IMR-90 (cell line): ENCODE measurements around the gene GGA2. TPM values are rescaled to one million over a fixed set of nuclear protein-coding genes. Genes with fewer than 3 reads are reported as not detected.

Experiments
- ATAC-seq: fragments of 200-7000 bp; cut with Tn5 transposase; 2 replicates; pipeline ENCODE4 v1.9.1; 2020; ENCODE audit warnings: low read depth, mild to moderate bottlenecking, moderate library complexity
- BruUV-seq: library from RNA; stranded (reverse); fragments of 400-500 nt; replicated peaks from 2 replicates; lab custom pipeline; 2021; lab: Mats Ljungman, UMichigan
- CTCF ChIA-PET: fragments of 300-600 bp; formaldehyde crosslinking; extraction: SDS; loops from one replicate; lab custom pipeline; 2021; ENCODE audit warnings: antibody characterized with exemption; lab: Yijun Ruan, JAX
- POLR2A ChIA-PET: fragments of 300-600 bp; sonication (Branson Sonifier 250); formaldehyde crosslinking; loops from one replicate; lab custom pipeline; 2022; ENCODE audit warnings: antibody characterized with exemption; ENCODE audit not compliant: unreplicated experiment; lab: Charles Lee
- DNase-seq: peaks from one replicate; pipeline ENCODE4 v3.0.0; 2013
- H2AFZ ChIP-seq: replicated peaks from 2 replicates; pipeline ENCODE3; 2013; ENCODE audit warnings: low read length, mild to moderate bottlenecking; ENCODE audit not compliant: poor library complexity
- H2AK5ac ChIP-seq: 2 replicates; pipeline ENCODE4 v1.6.1; 2013; ENCODE audit warnings: low read depth, low read length, inconsistent platforms
- H2AK9ac ChIP-seq: replicated peaks from 2 replicates; pipeline ENCODE3; 2013; ENCODE audit warnings: mild to moderate bottlenecking, low read depth, low read length, moderate library complexity; ENCODE audit not compliant: poor library complexity
- H2BK120ac ChIP-seq: 2 replicates; pipeline ENCODE4 v1.6.1; 2013; ENCODE audit warnings: low read depth, low read length, inconsistent platforms
- H2BK15ac ChIP-seq: 3 replicates; pipeline ENCODE4 v1.6.1; 2013; ENCODE audit warnings: low read depth, low read length, inconsistent platforms
- H2BK20ac ChIP-seq: 2 replicates; pipeline ENCODE4 v1.6.1; 2013; ENCODE audit warnings: low read depth, mild to moderate bottlenecking, inconsistent platforms, low read length, moderate library complexity
- H2BK5ac ChIP-seq: 2 replicates; pipeline ENCODE4 v1.6.1; 2013; ENCODE audit warnings: mild to moderate bottlenecking, low read depth, low read length, inconsistent platforms; ENCODE audit not compliant: poor library complexity, severe bottlenecking
- H3K14ac ChIP-seq: replicated peaks from 2 replicates; pipeline ENCODE4 v1.6.1; 2013; ENCODE audit warnings: low read depth, low read length, inconsistent platforms
- H3K18ac ChIP-seq: 2 replicates; pipeline ENCODE4 v1.6.1; 2013; ENCODE audit warnings: low read depth, low read length, control low read depth
- H3K23ac ChIP-seq: 2 replicates; pipeline ENCODE4 v1.6.1; 2013; ENCODE audit warnings: low read depth, low read length, inconsistent platforms
- H3K27ac ChIP-seq: 2 replicates; pipeline ENCODE4 v1.5.1; 2013; ENCODE audit warnings: mild to moderate bottlenecking, control low read depth, low read length; ENCODE audit not compliant: insufficient read depth
- H3K27me3 ChIP-seq: 2 replicates; pipeline ENCODE4 v1.6.1; 2013; ENCODE audit warnings: low read length; ENCODE audit not compliant: control insufficient read depth, insufficient read depth
- H3K36me3 ChIP-seq: 2 replicates; pipeline ENCODE4 v1.6.1; 2013; ENCODE audit warnings: low read length, mixed read lengths; ENCODE audit not compliant: control insufficient read depth, insufficient read depth
- H3K4ac ChIP-seq: 2 replicates; pipeline ENCODE4 v1.6.1; 2013; ENCODE audit warnings: low read depth, low read length, inconsistent platforms
- H3K4me1 ChIP-seq: 2 replicates; pipeline ENCODE4 v1.6.1; 2013; ENCODE audit warnings: low read length, mixed read lengths; ENCODE audit not compliant: control insufficient read depth, insufficient read depth
- H3K4me2 ChIP-seq: 2 replicates; pipeline ENCODE4 v1.6.1; 2013; ENCODE audit warnings: low read depth, mild to moderate bottlenecking, control low read depth, low read length, moderate library complexity
- H3K4me3 ChIP-seq: 2 replicates; pipeline ENCODE4 v1.5.1; 2013; ENCODE audit warnings: low read depth, mild to moderate bottlenecking, control low read depth, low read length, moderate library complexity; ENCODE audit not compliant: insufficient read depth
- H3K56ac ChIP-seq: 2 replicates; pipeline ENCODE4 v1.6.1; 2013; ENCODE audit warnings: low read length, inconsistent platforms; ENCODE audit not compliant: insufficient read depth; ENCODE audit errors: extremely low read depth
- H3K79me1 ChIP-seq, 2 experiments: 2 replicates each; pipeline ENCODE4 v1.6.1; 2013; ENCODE audit warnings: low read length in 2 of 2, inconsistent platforms in 1 of 2, low read depth in 1 of 2
- H3K9ac ChIP-seq: 2 replicates; pipeline ENCODE4 v1.6.1; 2013; ENCODE audit warnings: low read depth, low read length, control low read depth
- H3K9me1 ChIP-seq: 2 replicates; pipeline ENCODE4 v1.6.1; 2013; ENCODE audit warnings: low read length, inconsistent platforms; ENCODE audit not compliant: insufficient read depth
- H3K9me3 ChIP-seq: 2 replicates; pipeline ENCODE4 v1.6.1; 2013; ENCODE audit warnings: low read length; ENCODE audit not compliant: control insufficient read depth, insufficient read depth
- H4K20me1 ChIP-seq: 2 replicates; pipeline ENCODE4 v1.6.1; 2013; ENCODE audit warnings: low read length, inconsistent platforms; ENCODE audit not compliant: insufficient read depth
- H4K5ac ChIP-seq: 2 replicates; pipeline ENCODE4 v1.6.1; 2013; ENCODE audit warnings: mild to moderate bottlenecking, low read depth, low read length, control low read depth
- H4K8ac ChIP-seq, 2 experiments: 2 replicates each; pipeline ENCODE4 v1.6.1; 2013; ENCODE audit warnings: low read depth in 2 of 2, low read length in 2 of 2, control low read depth in 1 of 2, inconsistent platforms in 1 of 2
- H4K91ac ChIP-seq: 2 replicates; pipeline ENCODE4 v1.6.1; 2013; ENCODE audit warnings: low read depth, low read length, inconsistent platforms; ENCODE audit not compliant: insufficient read depth
- BHLHE40 ChIP-seq: fragments of 150-350 bp; IDR thresholded peaks from 2 replicates; pipeline ENCODE4 v1.6.1; 2016; ENCODE audit warnings: mild to moderate bottlenecking, low read depth, low read length
- CEBPB ChIP-seq: IDR thresholded peaks from 2 replicates; pipeline ENCODE4 v1.6.1; 2012; ENCODE audit warnings: low read depth, low read length, improper control_type of control experiment
- MAFK ChIP-seq: IDR thresholded peaks from 2 replicates; pipeline ENCODE4 v1.6.1; 2012; ENCODE audit warnings: low read depth, low read length, improper control_type of control experiment
- MAZ ChIP-seq: IDR thresholded peaks from 2 replicates; pipeline ENCODE4 v1.6.1; 2012; ENCODE audit warnings: low read depth, mild to moderate bottlenecking, low read length, improper control_type of control experiment, moderate library complexity, borderline replicate concordance
- MXI1 ChIP-seq: IDR thresholded peaks from 2 replicates; pipeline ENCODE4 v1.6.1; 2012; ENCODE audit warnings: low read depth, mild to moderate bottlenecking, low read length, moderate library complexity, borderline replicate concordance
- NFE2L2 ChIP-seq: fragments of 150-350 bp; IDR thresholded peaks from 2 replicates; pipeline ENCODE4 v1.6.1; 2016; ENCODE audit warnings: low read depth, mild to moderate bottlenecking, low read length
- RAD21 ChIP-seq: IDR thresholded peaks from 2 replicates; pipeline ENCODE4 v1.6.1; 2012; ENCODE audit warnings: low read length, improper control_type of control experiment
- RCOR1 ChIP-seq: IDR thresholded peaks from 2 replicates; pipeline ENCODE4 v1.6.1; 2012; ENCODE audit warnings: mild to moderate bottlenecking, low read length, improper control_type of control experiment; ENCODE audit not compliant: insufficient replicate concordance
- RFX5 ChIP-seq: IDR thresholded peaks from 2 replicates; pipeline ENCODE4 v1.8.0; 2012; ENCODE audit warnings: low read depth, mild to moderate bottlenecking, low read length, moderate library complexity
- SMC3 ChIP-seq: fragments of 150-350 bp; IDR thresholded peaks from 2 replicates; pipeline ENCODE4 v1.6.1; 2016; ENCODE audit warnings: low read depth, mild to moderate bottlenecking, antibody characterized with exemption, low read length, moderate library complexity
- WGBS, 2 experiments: methylation state at CpG; one replicate each; pipeline versions ENCODE4 v1.1.5 to v1.1.7; 2013; ENCODE audit warnings: missing lambda C conversion rate in 2 of 2; ENCODE audit not compliant: insufficient read length in 1 of 2; ENCODE audit errors: extremely low coverage in 2 of 2; 5-methylcytosine and 5-hydroxymethylcytosine counted together
- dilution Hi-C: fragments of 300-500 bp; cut with HindIII; formaldehyde crosslinking; loops from one replicate; pipeline ENCODE4 v1.14.3; 2018; ENCODE audit warnings: low sequenced_read_pairs; ENCODE audit not compliant: unreplicated experiment
- in situ Hi-C: fragments of 300-500 bp; cut with MboI; formaldehyde crosslinking; loops from 3 replicates; pipeline ENCODE4 v1.14.3; 2019; ENCODE audit warnings: low sequenced_read_pairs, inconsistent platforms, mixed read lengths
- intact Hi-C: fragments of 100-400 bp; cut with micrococcal nuclease; formaldehyde crosslinking; loops from 2 replicates; pipeline ENCODE4 v1.10.0; 2022
- polyA plus RNA-seq, 3 experiments: library from polyadenylated mRNA; depleted of rRNA; stranded (reverse); fragments of >200 nt; gene quantifications; 2 replicates each; pipeline ENCODE4 v1.2.3, GENCODE V29; 2012; ENCODE audit warnings: low replicate concordance in 1 of 3
- total RNA-seq: library from RNA; depleted of rRNA; stranded (reverse); fragments of >200 nt; gene quantifications from 2 replicates; pipeline ENCODE4 v1.2.3, GENCODE V29; 2012
- TF ChIP-seq, protein P1 (sequence below): conservative IDR thresholded peaks from 2 replicates; pipeline ENCODE4 v1.5.1; 2012; ENCODE audit warnings: mild to moderate bottlenecking, low read depth, low read length, improper control_type of control experiment
- TF ChIP-seq, protein P2 (sequence below): fragments of 150-350 bp; IDR thresholded peaks from 2 replicates; pipeline ENCODE4 v1.6.1; 2016; ENCODE audit warnings: low read depth, mild to moderate bottlenecking, low read length, moderate library complexity, borderline replicate concordance
- TF ChIP-seq, protein P3 (sequence below): fragments of 150-350 bp; IDR thresholded peaks from 2 replicates; pipeline ENCODE4 v1.6.1; 2017; ENCODE audit warnings: mild to moderate bottlenecking, antibody characterized with exemption, low read length, low read depth

GGA2 gene
- total and polyA plus RNA-seq, 2 of the 4 experiments (the other 2 are of a cell fraction) = 16.5 to 30.1 TPM

DNA sequence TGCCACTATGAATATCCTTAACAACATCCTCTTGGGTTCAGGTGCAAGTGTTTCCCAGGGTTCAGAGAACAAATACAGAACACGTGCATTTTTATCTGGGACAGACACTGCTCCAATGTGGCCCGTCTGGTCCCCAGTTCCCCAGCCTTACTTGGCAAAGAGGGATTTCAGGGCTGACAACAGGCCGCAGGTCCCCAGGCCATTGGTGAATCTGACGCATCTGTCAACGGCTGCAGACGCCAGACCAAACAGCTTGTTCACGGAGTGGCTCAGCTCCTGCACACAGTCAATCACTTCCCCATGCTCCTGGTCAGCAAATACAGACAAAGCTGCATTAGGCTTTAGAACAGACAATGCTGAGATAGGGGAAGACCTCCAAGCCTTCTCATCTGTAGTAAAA, 93.5 kb downstream of the GGA2 start:
- Histone ChIP-seq H4K8ac (no peak overlapping the region), H2BK20ac (no peak overlapping the region), H3K4me1 (peaks cover 10% of the 10 kb centered on the region), H3K9ac (no peak overlapping the region), H4K20me1 (peaks cover 3% of the 10 kb centered on the region; the same call in 1 of the 2 replicates), H4K5ac (no peak overlapping the region), H3K18ac (no peak overlapping the region), H3K9me3 (no peaks in the 10 kb centered on the region), H3K56ac (no peak overlapping the region), H2AFZ (no peak overlapping the region), H2BK15ac (no peak overlapping the region), H3K14ac (no peak overlapping the region), H4K91ac (no peak overlapping the region), H3K27ac (no peak overlapping the region), H2BK120ac (no peak overlapping the region), H2BK5ac (no peak overlapping the region), H3K4me3 (no peak overlapping the region), H3K79me1 (no peaks in the 10 kb centered on the region; a peak in 1 of 4 replicates), H3K23ac (no peak overlapping the region), H3K9me1 (no peaks in the 10 kb centered on the region), H2AK5ac (no peak overlapping the region), H3K4ac (no peak overlapping the region), H3K36me3 (peaks cover 43% of the 10 kb centered on the region), H3K27me3 (no peaks in the 10 kb centered on the region), H3K4me2 (no peak overlapping the region), H2AK9ac (no peak overlapping the region)
- in situ Hi-C loops (no loop called here), dilution Hi-C loops (no loop called here), intact Hi-C loops (no loop called here)
- whole genome bisulfite sequencing, 2 experiments = 80% methylated on average over 5 of the region's 7 CpGs; no CpG with 5 or more reads in 1 of the 2 experiments
- DNase-seq (no peak), ATAC-seq (no peak)
- CTCF ChIA-PET = no interaction called here
- BruUV-seq = no TSS peak
- TF ChIP-seq, protein P1, sequence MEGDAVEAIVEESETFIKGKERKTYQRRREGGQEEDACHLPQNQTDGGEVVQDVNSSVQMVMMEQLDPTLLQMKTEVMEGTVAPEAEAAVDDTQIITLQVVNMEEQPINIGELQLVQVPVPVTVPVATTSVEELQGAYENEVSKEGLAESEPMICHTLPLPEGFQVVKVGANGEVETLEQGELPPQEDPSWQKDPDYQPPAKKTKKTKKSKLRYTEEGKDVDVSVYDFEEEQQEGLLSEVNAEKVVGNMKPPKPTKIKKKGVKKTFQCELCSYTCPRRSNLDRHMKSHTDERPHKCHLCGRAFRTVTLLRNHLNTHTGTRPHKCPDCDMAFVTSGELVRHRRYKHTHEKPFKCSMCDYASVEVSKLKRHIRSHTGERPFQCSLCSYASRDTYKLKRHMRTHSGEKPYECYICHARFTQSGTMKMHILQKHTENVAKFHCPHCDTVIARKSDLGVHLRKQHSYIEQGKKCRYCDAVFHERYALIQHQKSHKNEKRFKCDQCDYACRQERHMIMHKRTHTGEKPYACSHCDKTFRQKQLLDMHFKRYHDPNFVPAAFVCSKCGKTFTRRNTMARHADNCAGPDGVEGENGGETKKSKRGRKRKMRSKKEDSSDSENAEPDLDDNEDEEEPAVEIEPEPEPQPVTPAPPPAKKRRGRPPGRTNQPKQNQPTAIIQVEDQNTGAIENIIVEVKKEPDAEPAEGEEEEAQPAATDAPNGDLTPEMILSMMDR = no peak
- TF ChIP-seq CEBPB (no peak), SMC3 (no peak), RAD21 (no peak), BHLHE40 (no peak), MAFK (no peak), NFE2L2 (no peak), MAZ (no peak), RFX5 (no peak), RCOR1 (no peak), MXI1 (no peak)
- TF ChIP-seq, protein P2, sequence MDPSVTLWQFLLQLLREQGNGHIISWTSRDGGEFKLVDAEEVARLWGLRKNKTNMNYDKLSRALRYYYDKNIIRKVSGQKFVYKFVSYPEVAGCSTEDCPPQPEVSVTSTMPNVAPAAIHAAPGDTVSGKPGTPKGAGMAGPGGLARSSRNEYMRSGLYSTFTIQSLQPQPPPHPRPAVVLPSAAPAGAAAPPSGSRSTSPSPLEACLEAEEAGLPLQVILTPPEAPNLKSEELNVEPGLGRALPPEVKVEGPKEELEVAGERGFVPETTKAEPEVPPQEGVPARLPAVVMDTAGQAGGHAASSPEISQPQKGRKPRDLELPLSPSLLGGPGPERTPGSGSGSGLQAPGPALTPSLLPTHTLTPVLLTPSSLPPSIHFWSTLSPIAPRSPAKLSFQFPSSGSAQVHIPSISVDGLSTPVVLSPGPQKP = no peak
- TF ChIP-seq, protein P3, sequence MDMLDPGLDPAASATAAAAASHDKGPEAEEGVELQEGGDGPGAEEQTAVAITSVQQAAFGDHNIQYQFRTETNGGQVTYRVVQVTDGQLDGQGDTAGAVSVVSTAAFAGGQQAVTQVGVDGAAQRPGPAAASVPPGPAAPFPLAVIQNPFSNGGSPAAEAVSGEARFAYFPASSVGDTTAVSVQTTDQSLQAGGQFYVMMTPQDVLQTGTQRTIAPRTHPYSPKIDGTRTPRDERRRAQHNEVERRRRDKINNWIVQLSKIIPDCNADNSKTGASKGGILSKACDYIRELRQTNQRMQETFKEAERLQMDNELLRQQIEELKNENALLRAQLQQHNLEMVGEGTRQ = no peak
- POLR2A ChIA-PET = no interaction called here
